KMS-11 (cell line): ENCODE results near the gene USF2.

Experiments
- H2AFZ ChIP-seq: fragments of 200-600 bp; sonication (generic); 2 replicates; pipeline ENCODE4 v1.6.1; 2016; ENCODE audit warnings: antibody characterized with exemption, mixed run types, low read depth
- H3K27ac ChIP-seq: fragments of 200-600 bp; sonication (generic); 2 replicates; pipeline ENCODE4 v1.6.1; 2016; ENCODE audit warnings: mild to moderate bottlenecking, mixed run types
- H3K27me3 ChIP-seq: fragments of 200-600 bp; sonication (generic); 2 replicates; pipeline ENCODE4 v1.6.1; 2017; ENCODE audit warnings: mild to moderate bottlenecking, low read depth, mixed run types, moderate library complexity; ENCODE audit not compliant: insufficient read depth
- H3K36me3 ChIP-seq: fragments of 200-600 bp; sonication (generic); 2 replicates; pipeline ENCODE4 v1.6.1; 2017; ENCODE audit warnings: mild to moderate bottlenecking, mixed run types; ENCODE audit not compliant: insufficient read depth
- H3K4me1 ChIP-seq: fragments of 200-600 bp; sonication (generic); 2 replicates; pipeline ENCODE4 v1.6.1; 2016; ENCODE audit warnings: mild to moderate bottlenecking, low read depth, mixed run types; ENCODE audit not compliant: poor library complexity, severe bottlenecking
- H3K4me2 ChIP-seq: fragments of 200-600 bp; sonication (generic); 2 replicates; pipeline ENCODE4 v1.7.0; 2016; ENCODE audit warnings: mild to moderate bottlenecking, mixed run types
- H3K4me3 ChIP-seq: fragments of 200-600 bp; sonication (generic); IDR thresholded peaks from 2 replicates; pipeline ENCODE4 v1.6.1; 2017; ENCODE audit warnings: low read depth, low read length, mixed read lengths; ENCODE audit not compliant: insufficient read depth
- H3K79me2 ChIP-seq: fragments of 200-600 bp; sonication (generic); 2 replicates; pipeline ENCODE4 v1.6.1; 2016; ENCODE audit warnings: low read depth, mixed run types; ENCODE audit not compliant: insufficient read depth
- H3K9ac ChIP-seq: fragments of 200-600 bp; sonication (generic); 2 replicates; pipeline ENCODE4 v1.6.1; 2016; ENCODE audit warnings: mild to moderate bottlenecking, mixed run types
- H4K20me1 ChIP-seq: fragments of 200-600 bp; sonication (generic); 2 replicates; pipeline ENCODE4 v1.6.1; 2016; ENCODE audit warnings: mild to moderate bottlenecking, mixed run types; ENCODE audit not compliant: insufficient read depth
- TF ChIP-seq, protein P1 (sequence below): fragments of 200-600 bp; sonication (generic); conservative IDR thresholded peaks from 2 replicates; pipeline ENCODE4 v1.6.1; 2017; ENCODE audit warnings: low read depth, mild to moderate bottlenecking, antibody characterized with exemption, low read length, moderate library complexity, mixed read lengths

USF2 gene

DNA sequence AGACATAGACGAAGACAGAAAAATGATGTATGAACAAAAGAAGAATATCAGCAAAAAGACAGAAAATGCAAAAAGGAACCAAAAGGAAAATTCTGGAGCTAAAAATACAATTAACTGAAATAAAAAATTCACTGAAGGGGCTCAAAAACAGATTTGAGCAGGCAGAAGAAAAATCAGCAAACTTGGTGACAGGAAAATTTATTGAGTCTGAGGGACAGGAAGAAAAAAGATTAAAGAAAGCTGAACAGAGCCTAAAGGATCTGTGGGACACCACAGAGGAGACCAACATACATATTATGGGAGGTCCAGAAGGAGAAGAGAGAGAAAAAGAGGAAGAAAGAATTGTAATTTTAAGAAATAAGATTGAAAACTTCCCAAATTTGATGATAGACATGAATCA is 27.3 kb upstream of the USF2 start:
- H3K4me3 ChIP-seq, result no peak overlapping the region
- no peak overlapping the region for H3K27ac ChIP-seq
- no peak overlapping the region for H3K9ac ChIP-seq
- H3K27me3 ChIP-seq, result peaks cover under 1% of the 10 kb centered on the region; the same call in 1 of the 2 replicates
- no peak overlapping the region for H3K4me2 ChIP-seq
- H3K79me2 ChIP-seq, result no peaks in the 10 kb centered on the region
- TF ChIP-seq, protein P1, sequence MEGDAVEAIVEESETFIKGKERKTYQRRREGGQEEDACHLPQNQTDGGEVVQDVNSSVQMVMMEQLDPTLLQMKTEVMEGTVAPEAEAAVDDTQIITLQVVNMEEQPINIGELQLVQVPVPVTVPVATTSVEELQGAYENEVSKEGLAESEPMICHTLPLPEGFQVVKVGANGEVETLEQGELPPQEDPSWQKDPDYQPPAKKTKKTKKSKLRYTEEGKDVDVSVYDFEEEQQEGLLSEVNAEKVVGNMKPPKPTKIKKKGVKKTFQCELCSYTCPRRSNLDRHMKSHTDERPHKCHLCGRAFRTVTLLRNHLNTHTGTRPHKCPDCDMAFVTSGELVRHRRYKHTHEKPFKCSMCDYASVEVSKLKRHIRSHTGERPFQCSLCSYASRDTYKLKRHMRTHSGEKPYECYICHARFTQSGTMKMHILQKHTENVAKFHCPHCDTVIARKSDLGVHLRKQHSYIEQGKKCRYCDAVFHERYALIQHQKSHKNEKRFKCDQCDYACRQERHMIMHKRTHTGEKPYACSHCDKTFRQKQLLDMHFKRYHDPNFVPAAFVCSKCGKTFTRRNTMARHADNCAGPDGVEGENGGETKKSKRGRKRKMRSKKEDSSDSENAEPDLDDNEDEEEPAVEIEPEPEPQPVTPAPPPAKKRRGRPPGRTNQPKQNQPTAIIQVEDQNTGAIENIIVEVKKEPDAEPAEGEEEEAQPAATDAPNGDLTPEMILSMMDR, result no peak
- no peaks in the 10 kb centered on the region for H4K20me1 ChIP-seq
- H2AFZ ChIP-seq, result no peak overlapping the region
- no peaks in the 10 kb centered on the region for H3K4me1 ChIP-seq
- no peaks in the 10 kb centered on the region for H3K36me3 ChIP-seq

DNA sequence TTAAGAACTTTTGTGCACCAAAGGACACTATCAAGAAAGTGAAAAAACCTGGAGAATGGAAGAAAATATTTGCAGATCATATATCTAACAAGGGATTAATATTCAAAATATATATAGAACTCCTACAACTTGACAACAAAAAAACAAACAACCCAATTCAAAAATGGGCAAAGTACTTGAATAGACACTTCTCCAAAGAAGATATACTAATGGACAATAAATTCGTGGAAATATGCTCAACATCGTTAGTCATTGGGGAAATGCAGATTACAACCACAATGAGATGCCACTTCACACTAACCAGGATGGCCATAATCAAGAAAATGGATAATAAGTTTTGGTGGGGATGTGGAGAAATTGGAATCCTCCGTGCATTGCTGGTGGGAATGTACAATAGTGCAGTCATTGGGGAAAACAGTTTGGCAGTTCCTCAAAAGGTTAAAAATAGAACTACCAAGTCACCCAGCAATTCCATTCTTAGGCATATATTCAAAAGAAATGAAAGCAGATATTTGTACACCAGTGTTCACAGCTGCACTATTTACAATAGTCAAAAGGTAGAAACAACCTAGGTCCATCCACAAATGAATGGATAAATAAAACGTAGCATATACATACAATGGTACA is 22.2 kb upstream of the USF2 start:
- Histone ChIP-seq H4K20me1 (no peaks in the 10 kb centered on the region), H3K4me1 (peaks cover 8% of the 10 kb centered on the region), H3K36me3 (no peaks in the 10 kb centered on the region), H3K4me3 (no peak overlapping the region), H2AFZ (no peak overlapping the region), H3K27me3 (peaks cover 5% of the 10 kb centered on the region), H3K79me2 (no peaks in the 10 kb centered on the region), H3K27ac (no peak overlapping the region), H3K4me2 (no peak overlapping the region), H3K9ac (no peak overlapping the region)
- TF ChIP-seq, protein P1, result no peak

DNA sequence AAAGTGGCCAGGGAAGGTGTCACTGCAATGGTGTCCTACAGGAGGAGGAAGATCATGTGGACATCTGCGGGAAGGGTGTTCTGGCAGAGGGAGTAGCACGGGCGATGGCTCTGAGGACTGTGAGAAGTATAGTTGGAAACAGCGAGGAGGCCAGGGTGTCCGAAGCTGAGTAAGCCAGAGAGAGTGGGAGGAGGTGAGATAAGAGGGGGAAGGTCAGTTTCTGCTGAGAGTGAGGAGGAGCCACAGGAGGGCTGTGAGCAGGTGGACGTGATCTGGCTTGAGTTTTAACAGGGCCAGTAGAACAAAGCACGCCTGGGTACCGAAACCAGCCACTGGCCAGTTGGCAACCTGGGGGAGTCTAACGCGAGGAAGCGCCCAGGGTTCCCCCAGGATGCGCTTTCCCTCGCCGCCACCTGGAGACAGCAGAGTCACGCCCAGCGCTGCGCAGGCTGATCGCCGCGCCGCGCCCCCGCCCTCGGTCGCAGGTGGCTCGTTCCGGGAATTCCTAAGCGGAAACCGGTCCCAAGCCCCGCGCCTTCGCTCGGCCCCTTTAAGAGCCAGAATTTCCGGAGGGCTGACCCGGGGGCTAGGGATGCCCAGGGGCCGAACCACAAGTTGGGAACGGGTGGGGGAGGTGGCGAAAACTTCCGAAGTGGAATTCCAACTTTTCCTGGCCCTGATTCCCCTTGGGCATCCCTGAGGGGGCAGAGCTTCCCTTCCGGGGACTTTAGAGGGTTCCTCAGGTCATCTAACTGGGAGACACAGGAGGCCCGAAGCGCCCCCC is 21.0 kb upstream of the USF2 start:
- H3K27ac ChIP-seq, result no peak overlapping the region
- H3K4me2 ChIP-seq, result peak overlapping the region; percentile 95
- peaks cover 5% of the 10 kb centered on the region for H3K27me3 ChIP-seq
- peak overlapping the region; percentile 85 for H2AFZ ChIP-seq
- no peak overlapping the region for H3K4me3 ChIP-seq
- TF ChIP-seq, protein P1, result peak; percentile 54
- H3K9ac ChIP-seq, result peak overlapping the region; percentile 19; the same call in 1 of the 2 replicates
- no peaks in the 10 kb centered on the region for H3K36me3 ChIP-seq
- H4K20me1 ChIP-seq, result no peaks in the 10 kb centered on the region
- no peaks in the 10 kb centered on the region for H3K79me2 ChIP-seq
- H3K4me1 ChIP-seq, result peaks cover 8% of the 10 kb centered on the region

DNA sequence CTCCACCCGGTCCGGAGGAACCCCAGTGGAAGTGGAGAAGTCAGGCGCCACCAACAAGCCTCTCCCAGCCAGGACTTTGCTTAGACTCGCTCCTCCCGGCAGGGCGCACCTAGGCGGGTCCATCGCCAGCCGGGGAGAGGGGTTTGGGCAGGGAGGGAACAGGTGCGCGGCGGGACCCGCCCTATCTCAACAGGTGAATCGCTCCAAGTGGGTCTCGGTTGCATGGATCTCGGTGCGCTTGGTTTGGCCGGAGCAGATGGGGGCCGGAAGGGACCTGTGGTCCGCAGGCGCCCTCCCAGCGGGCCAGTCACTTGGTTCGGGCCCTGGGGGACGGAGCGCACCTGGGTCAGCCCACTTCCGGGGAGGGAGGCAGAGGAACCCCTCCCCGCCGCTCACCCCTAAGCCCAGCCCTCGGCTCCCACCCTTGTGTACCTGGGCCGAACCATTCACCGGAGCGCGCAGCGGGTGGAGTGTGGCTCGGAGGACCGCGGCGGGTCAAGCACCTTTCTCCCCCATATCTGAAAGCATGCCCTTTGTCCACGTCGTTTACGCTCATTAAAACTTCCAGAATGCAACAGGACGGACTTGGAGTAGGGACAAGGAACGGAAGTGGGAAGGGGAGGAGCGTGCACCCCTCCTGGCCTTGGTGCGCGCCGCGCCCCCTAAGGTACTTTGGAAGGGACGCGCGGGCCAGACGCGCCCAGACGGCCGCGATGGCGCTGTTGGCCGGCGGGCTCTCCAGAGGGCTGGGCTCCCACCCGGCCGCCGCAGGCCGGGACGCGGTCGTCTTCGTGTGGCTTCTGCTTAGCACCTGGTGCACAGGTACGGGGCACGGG is 20.2 kb upstream of the USF2 start, which contains the start of gene LSR:
Gene LSR, plus strand, starts transcription at position 693 of the 836 bp plus-strand sequence. Its CDS starts 21 bp downstream, at position 714.
- Histone ChIP-seq H3K27ac (no peak within 1 kb of the TSS), H3K79me2 (no peaks in the 10 kb centered on the region), H4K20me1 (no peaks in the 10 kb centered on the region), H3K27me3 (peaks cover 5% of the 10 kb centered on the region), H3K4me3 (no peak within 1 kb of the TSS), H3K4me2 (peak within 1 kb of the TSS; percentile 95), H2AFZ (peak within 1 kb of the TSS; percentile 85), H3K9ac (peak within 1 kb of the TSS; percentile 19; the same call in 1 of the 2 replicates), H3K36me3 (no peaks in the 10 kb centered on the region), H3K4me1 (peaks cover 8% of the 10 kb centered on the region)
- TF ChIP-seq, protein P1, result no peak
